ENCODE results near the gene ZNF552.
"Not testable (repeated sequence)": the region's sequence is repeated elsewhere in the genome, so short reads cannot be mapped to it uniquely, and the experiment has no call there.

Gene ZNF552

GRCh38 chr19:57817976-57818375 lies 3.3 kb upstream of the ZNF552 start:
- no peak for DNase-seq

- DNase-seq = no peak
These were observed 1.9 kb upstream of the ZNF552 start for GRCh38 chr19:57816652-57817051.

- no peak for DNase-seq
These were observed 748 bp upstream of the ZNF552 start for GRCh38 chr19:57815247-57816075.

GRCh38 chr19:57813919-57814504 lies 701 bp downstream of the ZNF552 start:
- DNase-seq = no peak

- DNase-seq = not testable (repeated sequence)
These were observed 1.5 kb downstream of the ZNF552 start for GRCh38 chr19:57812975-57813820.

GRCh38 chr19:57812226-57812625 lies 2.5 kb downstream of the ZNF552 start:
- DNase-seq = no peak

- not testable (repeated sequence) for DNase-seq
These were observed 4.1 kb downstream of the ZNF552 start for GRCh38 chr19:57810410-57811295.

GRCh38 chr19:57807541-57807940 lies 7.2 kb downstream of the ZNF552 start:
- DNase-seq = no peak

- DNase-seq = no peak
These were observed 11.0 kb downstream of the ZNF552 start for GRCh38 chr19:57803594-57804325.

- DNase-seq = no peak
These were observed 11.5 kb downstream of the ZNF552 start for GRCh38 chr19:57803265-57803593.

- DNase-seq = no peak
These were observed 12.4 kb downstream of the ZNF552 start for GRCh38 chr19:57802269-57802668.

- no peak for DNase-seq
These were observed 14.0 kb downstream of the ZNF552 start for GRCh38 chr19:57800696-57801095.

GRCh38 chr19:57796580-57796979 lies 18.1 kb downstream of the ZNF552 start:
- not testable (repeated sequence) for DNase-seq

GRCh38 chr19:57789288-57789687 lies 25.4 kb downstream of the ZNF552 start:
- DNase-seq = no peak

- DNase-seq = no peak
These were observed 26.5 kb downstream of the ZNF552 start for GRCh38 chr19:57788114-57788692.

GRCh38 chr19:57786906-57787305 lies 27.8 kb downstream of the ZNF552 start:
- no peak for DNase-seq

GRCh38 chr19:57786286-57786685 lies 28.4 kb downstream of the ZNF552 start:
- no peak for DNase-seq

GRCh38 chr19:57779220-57779845 lies 35.4 kb downstream of the ZNF552 start:
- DNase-seq = no peak

GRCh38 chr19:57778336-57778735 lies 36.4 kb downstream of the ZNF552 start:
- no peak for DNase-seq

GRCh38 chr19:57776764-57777296 lies 37.9 kb downstream of the ZNF552 start:
- no peak for DNase-seq

GRCh38 chr19:57773488-57773887 lies 41.2 kb downstream of the ZNF552 start:
- no peak for DNase-seq

All from stimulated activated naive CD4-positive, alpha-beta T cell treated with Interleukin-2 at 50 U/mL for 16 hours (primary cell).